HepG2 (cell line): Measurements from ENCODE around the gene ASPRV1. TPM values are rescaled to one million over a fixed set of nuclear protein-coding genes. Genes with fewer than 3 reads are reported as not detected.

ENCODE experiments used
- BHLHE40 ChIP-seq: IDR thresholded peaks from 2 replicates; pipeline ENCODE4 v1.6.1; 2011; ENCODE audit warnings: low read length, improper control_type of control experiment
- CEBPB ChIP-seq: IDR thresholded peaks from 2 replicates; pipeline ENCODE4 v1.6.1; 2011; ENCODE audit warnings: low read depth, low read length, improper control_type of control experiment, borderline replicate concordance
- CEBPG ChIP-seq: IDR thresholded peaks from 2 replicates; pipeline ENCODE4 v1.6.1; 2016
- ELF1 ChIP-seq: sonication (generic); formaldehyde crosslinking; IDR thresholded peaks from 2 replicates; pipeline ENCODE4 v1.4.0; 2020; ENCODE audit warnings: missing genetic modification reagents
- GFI1 ChIP-seq: sonication (generic); formaldehyde crosslinking; IDR thresholded peaks from 2 replicates; pipeline ENCODE4 v1.5.0; 2020; ENCODE audit warnings: missing genetic modification reagents, mild to moderate bottlenecking, borderline replicate concordance
- GLI4 ChIP-seq: sonication (generic); formaldehyde crosslinking; IDR thresholded peaks from 2 replicates; pipeline ENCODE4 v1.5.1; 2020; ENCODE audit warnings: missing genetic modification reagents, mild to moderate bottlenecking, moderate library complexity, borderline replicate concordance
- KDM2A ChIP-seq: sonication (generic); formaldehyde crosslinking; IDR thresholded peaks from 2 replicates; pipeline ENCODE4 v1.4.0; 2020; ENCODE audit warnings: low read depth, missing genetic modification reagents, borderline replicate concordance
- MLLT10 ChIP-seq: sonication (generic); formaldehyde crosslinking; IDR thresholded peaks from 2 replicates; pipeline ENCODE4 v1.4.0; 2020; ENCODE audit warnings: missing genetic modification reagents
- NFYC ChIP-seq: IDR thresholded peaks from 2 replicates; pipeline ENCODE4 v1.6.1; 2016; ENCODE audit warnings: missing genetic modification reagents, missing compliant biosample characterization
- NR2F1 ChIP-seq, 2 experiments: fragments of 450-650 bp in 1 of 2; formaldehyde crosslinking in 1 of 2; IDR thresholded peaks; 2 replicates each; pipeline versions ENCODE4 v1.5.0 to v1.6.1; 2016 to 2020; ENCODE audit warnings: mild to moderate bottlenecking in 1 of 2, missing compliant biosample characterization in 1 of 2, missing genetic modification reagents in 1 of 2, moderate library complexity in 1 of 2
- STAT5B ChIP-seq: sonication (generic); formaldehyde crosslinking; IDR thresholded peaks from 2 replicates; pipeline ENCODE4 v1.4.0; 2020; ENCODE audit warnings: missing genetic modification reagents
- TCF12 ChIP-seq, 2 experiments: fragments of 450-650 bp in 1 of 2; sonication (generic) in 1 of 2; formaldehyde crosslinking in 1 of 2; IDR thresholded peaks; 2 replicates each; pipeline versions ENCODE4 v1.6.1 to v1.8.0; 2017 to 2022; ENCODE audit warnings: antibody characterized with exemption in 1 of 2, mild to moderate bottlenecking in 1 of 2, missing genetic modification reagents in 1 of 2, moderate library complexity in 1 of 2
- TFDP1 ChIP-seq: IDR thresholded peaks from 2 replicates; pipeline ENCODE4 v1.6.1; 2016; ENCODE audit warnings: missing compliant biosample characterization, missing genetic modification reagents, borderline replicate concordance
- THAP9 ChIP-seq: sonication (generic); formaldehyde crosslinking; IDR thresholded peaks from 2 replicates; pipeline ENCODE4; 2020; ENCODE audit warnings: missing genetic modification reagents, mild to moderate bottlenecking, borderline replicate concordance
- ZBTB38 ChIP-seq: sonication (generic); formaldehyde crosslinking; IDR thresholded peaks from 2 replicates; pipeline ENCODE4 v1.5.1; 2020; ENCODE audit warnings: mild to moderate bottlenecking, missing genetic modification reagents
- ZNF350 ChIP-seq: sonication (generic); formaldehyde crosslinking; IDR thresholded peaks from 2 replicates; pipeline ENCODE4 v1.4.0; 2020; ENCODE audit warnings: mild to moderate bottlenecking, low read depth, missing genetic modification reagents, borderline replicate concordance
- ZNF563 ChIP-seq: sonication (generic); formaldehyde crosslinking; IDR thresholded peaks from 2 replicates; pipeline ENCODE4 v1.8.0; 2022; ENCODE audit warnings: mild to moderate bottlenecking, moderate library complexity, missing genetic modification reagents
- ZNF614 ChIP-seq: IDR thresholded peaks from 2 replicates; pipeline ENCODE4 v1.6.1; 2018; ENCODE audit warnings: missing biosample characterization, missing genetic modification reagents, inconsistent platforms, borderline replicate concordance
- ZNF687 ChIP-seq: sonication (generic); formaldehyde crosslinking; IDR thresholded peaks from 2 replicates; pipeline ENCODE4 v1.5.1; 2020; ENCODE audit warnings: mild to moderate bottlenecking, missing genetic modification reagents, moderate library complexity
- ZNF776 ChIP-seq: sonication (generic); formaldehyde crosslinking; IDR thresholded peaks from 2 replicates; pipeline ENCODE4 v1.4.0; 2020; ENCODE audit warnings: mild to moderate bottlenecking, missing genetic modification reagents
- polyA plus RNA-seq, 8 experiments: library from polyadenylated mRNA; depleted of rRNA in 3 of 8; stranded (reverse) in 7 of 8; unstranded in 1 of 8; fragments of >200 nt; fragmentation: Illumina TruSeq in 4 of 8; extraction: Trizol in 4 of 8; gene quantifications; 2 replicates each; pipeline versions ENCODE4 v1.2.1 to v1.2.3, GENCODE V29; 2011 to 2016; ENCODE audit warnings: low read depth in 4 of 8, missing spikeins in 1 of 8, mixed read lengths in 1 of 8; ENCODE audit not compliant: insufficient read depth in 1 of 8
- total RNA-seq, 5 experiments: library from RNA; depleted of rRNA; stranded (reverse); fragments of >200 nt; fragmentation: Illumina TruSeq; extraction: Trizol; gene quantifications; 2 replicates each; pipeline ENCODE4 v1.2.3, GENCODE V29; 2016; ENCODE audit warnings: low read depth in 1 of 5

The ASPRV1 gene
- total and polyA plus RNA-seq, 2 of the 13 experiments (the other 11 are each of a cell fraction or from before 2014, with no cell fraction given): 0.40 to 0.48 TPM

GRCh38 chr2:69969126-69969983 is 7.9 kb upstream of the ASPRV1 start (continued):
- TF ChIP-seq ZBTB38 (CRISPR knock-in tag) (peak; percentile 87), TFDP1 (CRISPR knock-in tag) (peak; percentile 53; the same call in 1 of the 2 replicates), ZNF687 (CRISPR knock-in tag) (peak; percentile 90), ZNF350 (CRISPR knock-in tag) (0 out of 2 replicates have a peak, but pooled peaks have one; percentile 27), ZNF614 (peak; percentile 57; the same call in 1 of the 2 replicates), GLI4 (CRISPR knock-in tag) (no peak), TCF12 (IDR thresholded peaks at IDR 0.05) (no peak), TCF12 (CRISPR knock-in tag; IDR thresholded peaks at IDR 0.05) (no peak), NFYC (peak; percentile 20; the same call in 1 of the 2 replicates), ZNF776 (CRISPR knock-in tag) (no peak), ELF1 (CRISPR knock-in tag) (no peak), NR2F1 (CRISPR knock-in tag; IDR thresholded peaks at IDR 0.05) (0 out of 4 replicates have a peak, but pooled peaks of 1 of the 2 experiments have one; percentile 32), CEBPB (peak; percentile 71), KDM2A (peak; percentile 77), GFI1 (CRISPR knock-in tag) (no peak), CEBPG (peak; percentile 30; the same call in 1 of the 2 replicates), MLLT10 (CRISPR knock-in tag) (no peak), THAP9 (no peak), STAT5B (CRISPR knock-in tag) (no peak), BHLHE40 (no peak), ZNF563 (CRISPR knock-in tag) (peak; percentile 24; the same call in 1 of the 2 replicates)
